K562 (cell line): Measurements from ENCODE around the gene RSRC1. TPM values are rescaled to one million over a fixed set of nuclear protein-coding genes. Genes with fewer than 3 reads are reported as not detected.
"Not testable (repeated sequence)": the region's sequence is repeated elsewhere in the genome, so short reads cannot be mapped to it uniquely, and the experiment has no call there.

Source experiments
- ATAC-seq: fragments of 200-7000 bp; cut with Tn5 transposase; 3 replicates; pipeline ENCODE4 v1.9.1; 2020; ENCODE audit warnings: moderate library complexity
- BruUV-seq: library from RNA; stranded (reverse); fragments of 400-500 nt; replicated peaks from 2 replicates; lab custom pipeline; 2021; lab: Mats Ljungman, UMichigan
- CTCF ChIA-PET: fragments of 300-600 bp; formaldehyde crosslinking; extraction: SDS; loops from one replicate; lab custom pipeline; 2021; ENCODE audit warnings: low intra/inter-chr PET ratio; lab: Yijun Ruan, JAX
- POLR2A ChIA-PET: fragments of 300-600, 350-650 bp; sonication (Branson Sonifier 250); formaldehyde crosslinking; extraction: SDS; loops from one replicate; lab custom pipeline; 2021; ENCODE audit warnings: antibody characterized with exemption, inconsistent platforms; lab: Yijun Ruan, JAX
- DNase-seq, 4 experiments: peaks; one replicate each; pipeline versions ENCODE4 v3.0.0 to v3.0.0-alpha.2; 2011 to 2018; ENCODE audit warnings: low spot score in 3 of 4, mixed read lengths in 3 of 4; ENCODE audit errors: extremely low read depth in 1 of 4
- FAIRE-seq: peaks from 2 replicates; lab custom pipeline; 2011; peaks lifted over from hg19 to GRCh38; lab: Jason Lieb, UNC
- H2AFZ ChIP-seq: 2 replicates; pipeline ENCODE4 v1.6.0; 2011; ENCODE audit warnings: low read depth, low read length, control low read depth, inconsistent platforms
- H3K27ac ChIP-seq: fragments of 200-600 bp; 3 replicates; pipeline ENCODE4 v1.8.0; 2011; ENCODE audit warnings: low read depth, mild to moderate bottlenecking, control low read depth, inconsistent platforms, low read length, moderate library complexity, mixed read lengths; ENCODE audit errors: extremely low read depth
- H3K27me3 ChIP-seq, 2 experiments: fragments of 300-600 bp in 1 of 2; 2 replicates in 1 of 2; 3 replicates in 1 of 2; pipeline versions ENCODE4 v1.6.0 to v1.8.0; 2011; ENCODE audit warnings: inconsistent platforms in 2 of 2, low read length in 2 of 2, mild to moderate bottlenecking in 1 of 2, mixed read lengths in 1 of 2, moderate library complexity in 1 of 2; ENCODE audit not compliant: control insufficient read depth in 2 of 2, insufficient read depth in 2 of 2
- H3K36me3 ChIP-seq: fragments of 300-600 bp; 3 replicates; pipeline ENCODE4 v1.8.0; 2011; ENCODE audit warnings: mild to moderate bottlenecking, low read length, inconsistent platforms; ENCODE audit not compliant: control insufficient read depth, insufficient read depth
- H3K4me1 ChIP-seq, 2 experiments: fragments of 200-600 bp in 1 of 2; replicated peaks in 1 of 2; 2 replicates in 1 of 2; 3 replicates in 1 of 2; pipeline versions ENCODE4 v1.5.1 to v1.8.0; 2011; ENCODE audit warnings: inconsistent platforms in 2 of 2, low read length in 2 of 2, mild to moderate bottlenecking in 1 of 2, mixed read lengths in 1 of 2, moderate library complexity in 1 of 2; ENCODE audit not compliant: control insufficient read depth in 2 of 2, insufficient read depth in 2 of 2
- H3K4me2 ChIP-seq: 2 replicates; pipeline ENCODE4 v1.6.1; 2011; ENCODE audit warnings: low read length, control low read depth, inconsistent platforms, mixed read lengths; ENCODE audit not compliant: insufficient read depth
- H3K4me3 ChIP-seq: fragments of 200-600 bp; sonication (generic), shearing (Covaris generic); 2 replicates; pipeline ENCODE4 v1.5.1; 2016; ENCODE audit warnings: control low read depth, inconsistent platforms
- H3K79me2 ChIP-seq: fragments of 200-600 bp; 3 replicates; pipeline ENCODE4 v1.8.0; 2011; ENCODE audit warnings: low read length, inconsistent platforms; ENCODE audit not compliant: control insufficient read depth, insufficient read depth
- H3K9ac ChIP-seq, 2 experiments: 2 replicates each; pipeline versions ENCODE4 v1.6.0 to v1.6.1; 2011; ENCODE audit warnings: low read depth in 2 of 2, low read length in 2 of 2, control low read depth in 1 of 2, inconsistent platforms in 1 of 2, mild to moderate bottlenecking in 1 of 2, mixed read lengths in 1 of 2; ENCODE audit not compliant: insufficient read depth in 1 of 2
- H3K9me1 ChIP-seq: one replicate; pipeline ENCODE4 v1.6.0; 2011; ENCODE audit warnings: inconsistent platforms, mild to moderate bottlenecking, low read length, moderate library complexity; ENCODE audit not compliant: control insufficient read depth, insufficient read depth
- H3K9me3 ChIP-seq: replicated peaks from 2 replicates; pipeline ENCODE4 v1.5.1; 2011; ENCODE audit warnings: low read depth, low read length, inconsistent platforms; ENCODE audit not compliant: control insufficient read depth, insufficient read depth
- H4K20me1 ChIP-seq: replicated peaks from 2 replicates; pipeline ENCODE4 v1.6.1; 2011; ENCODE audit warnings: low read length, inconsistent platforms, mixed read lengths; ENCODE audit not compliant: control insufficient read depth, insufficient read depth
- GATAD2B ChIP-seq: fragments of 450-650 bp; IDR thresholded peaks from 2 replicates; pipeline ENCODE4 v1.6.1; 2017; ENCODE audit warnings: mild to moderate bottlenecking, borderline replicate concordance
- GTF3C2 ChIP-seq: IDR thresholded peaks from 3 replicates; pipeline ENCODE4 v1.6.1; 2011; ENCODE audit warnings: borderline replicate concordance, mild to moderate bottlenecking, moderate library complexity; ENCODE audit not compliant: insufficient read length; ENCODE audit errors: extremely low read depth
- NCOA4 ChIP-seq: fragments of 450-650 bp; IDR thresholded peaks from 2 replicates; pipeline ENCODE4 v1.6.1; 2018; ENCODE audit warnings: mild to moderate bottlenecking; ENCODE audit not compliant: partially characterized antibody
- SMAD1 ChIP-seq: fragments of 150-350 bp; IDR thresholded peaks from 2 replicates; pipeline ENCODE4 v1.6.1; 2014; ENCODE audit warnings: low read length, low read depth; ENCODE audit not compliant: partially characterized antibody
- SOX6 ChIP-seq: fragments of 450-650 bp; IDR thresholded peaks from 2 replicates; pipeline ENCODE4 v1.6.1; 2014; ENCODE audit warnings: mild to moderate bottlenecking
- WGBS: fragments of 100-300 bp; shearing (Covaris generic); methylation state at CpG from one replicate; pipeline ENCODE4 v1.1.6; 2016; ENCODE audit warnings: low coverage, mixed read lengths; ENCODE audit not compliant: insufficient coverage; ENCODE audit errors: missing lambda C conversion rate; 5-methylcytosine and 5-hydroxymethylcytosine counted together
- in situ Hi-C: fragments of 300-500 bp; cut with MboI; formaldehyde crosslinking; loops from 4 replicates; pipeline ENCODE4 v1.15.0; 2018; ENCODE audit warnings: inconsistent platforms, mixed read lengths
- intact Hi-C: fragments of 100-400 bp; cut with micrococcal nuclease; formaldehyde crosslinking; loops from 2 replicates; pipeline ENCODE4 v1.14.2; 2022
- polyA plus RNA-seq, 8 experiments: library from polyadenylated mRNA; depleted of rRNA in 4 of 8; stranded (reverse) in 5 of 8; unstranded in 3 of 8; fragments of >200 nt; fragmentation: Nextera tagmentation in 2 of 8; fragmentation: Illumina TruSeq in 1 of 8; extraction: Ambion mirVana in 2 of 8; extraction: Trizol in 1 of 8; gene quantifications; 2 replicates each; pipeline versions ENCODE4 v1.2.1 to v1.2.3, GENCODE V29; 2011 to 2014; ENCODE audit warnings: inconsistent platforms in 1 of 8, missing spikeins in 1 of 8
- total RNA-seq, 7 experiments: library from RNA; depleted of rRNA in 6 of 7; stranded (reverse); fragments of >200 nt in 6 of 7; fragmentation: Illumina TruSeq in 2 of 7; extraction: Trizol in 2 of 7; gene quantifications; 2 replicates each; pipeline versions ENCODE4 v1.2.1 to v1.2.3, GENCODE V29; 2011 to 2021; ENCODE audit warnings: low replicate concordance in 1 of 7

The RSRC1 gene
- total and polyA plus RNA-seq, 9 of the 15 experiments (the other 6 are each of a cell fraction or from before 2014, with no cell fraction given), result 19.3 to 128 (median 75.5) TPM

GRCh38 chr3:158314426-158315357 lies 204.8 kb downstream of the RSRC1 start (continued):
- TF ChIP-seq GTF3C2, result no peak
- TF ChIP-seq NCOA4, result no peak
- TF ChIP-seq SMAD1, result no peak
- TF ChIP-seq SOX6, result no peak
- TF ChIP-seq GATAD2B, result no peak

- BruUV-seq, FAIRE-seq, ATAC-seq, H3K27me3 ChIP-seq, H2AFZ ChIP-seq, H3K79me2 ChIP-seq, H3K36me3 ChIP-seq, H3K4me1 ChIP-seq, H3K9me3 ChIP-seq, in situ Hi-C loops, H3K4me2 ChIP-seq, H3K9me1 ChIP-seq, H3K4me3 ChIP-seq, H4K20me1 ChIP-seq, DNase-seq, H3K9ac ChIP-seq, CTCF ChIA-PET, intact Hi-C loops, H3K27ac ChIP-seq: not testable (repeated sequence)
- WGBS, result 83% methylated on average over 19 of the region's 21 CpGs
- POLR2A ChIA-PET, result interaction anchor here (0.6 to 0.8 kb wide), 2 partner anchors 12 to 220 kb away, joined by 4 read pairs; partner anchors contain the start of gene RSRC1
Observed at GRCh38 chr3:158329696-158330441, 220.0 kb downstream of the RSRC1 start.
